ENCODE measurements around the gene MASP2. TPM values are rescaled to one million over a fixed set of nuclear protein-coding genes. Genes with fewer than 3 reads are reported as not detected.
"Not testable (repeated sequence)": the region's sequence is repeated elsewhere in the genome, so short reads cannot be mapped to it uniquely, and the experiment has no call there.

Gene MASP2
- total RNA-seq, 1 donor from 2014 or later = not detected

GRCh38 chr1:11065796-11066195 is 18.8 kb upstream of the MASP2 start:
- Mint-ChIP-seq H3K36me3 (ENCODE audit: low read depth) (peaks cover 63% of the 10 kb centered on the region), H3K9me3 (no peaks in the 10 kb centered on the region), H3K27ac (no peak overlapping the region), H3K27me3 (no peaks in the 10 kb centered on the region), H3K4me1 (peaks cover 5% of the 10 kb centered on the region), H3K4me3 (no peak overlapping the region)
- POLR2A ChIA-PET = no interaction called here
- intact Hi-C loops (cut with micrococcal nuclease) = no loop called here
- no peak for DNase-seq
- no peak for TF ChIP-seq CTCF (IDR thresholded peaks at IDR 0.05)
- ATAC-seq (ENCODE audit: low read depth) = no peak
- CTCF ChIA-PET = no interaction called here

GRCh38 chr1:11064942-11065341 is 17.9 kb upstream of the MASP2 start:
- no peak for ATAC-seq (ENCODE audit: low read depth)
- Mint-ChIP-seq H3K4me3 (no peak overlapping the region), H3K27ac (no peak overlapping the region), H3K27me3 (no peaks in the 10 kb centered on the region), H3K9me3 (no peaks in the 10 kb centered on the region), H3K36me3 (ENCODE audit: low read depth) (peaks cover 59% of the 10 kb centered on the region), H3K4me1 (peaks cover 9% of the 10 kb centered on the region)
- TF ChIP-seq CTCF (IDR thresholded peaks at IDR 0.05) = no peak
- ChIA-PET POLR2A (interaction anchor here (0.8 kb wide), 1 partner anchor 11 kb away, joined by 4 read pairs; no protein-coding TSS in a partner anchor), CTCF (no interaction called here)
- DNase-seq = no peak
- intact Hi-C loops (cut with micrococcal nuclease) = loop anchor here (5.0 kb wide), 1 partner anchor 197 kb away; the partner anchor contains the start of gene MTOR

GRCh38 chr1:11063937-11064537 is 17.0 kb upstream of the MASP2 start:
- peaks cover 11% of the 10 kb centered on the region for H3K4me1 Mint-ChIP-seq
- H3K9me3 Mint-ChIP-seq; H3K27ac Mint-ChIP-seq; H3K27me3 Mint-ChIP-seq; DNase-seq; POLR2A ChIA-PET; H3K4me3 Mint-ChIP-seq; ATAC-seq (ENCODE audit: low read depth); CTCF ChIA-PET: not testable (repeated sequence)
- H3K36me3 Mint-ChIP-seq (ENCODE audit: low read depth) = peaks cover 50% of the 10 kb centered on the region
- intact Hi-C loops (cut with micrococcal nuclease) = loop anchor here (5.0 kb wide), 1 partner anchor 198 kb away; the partner anchor contains the start of gene MTOR

- no peaks in the 10 kb centered on the region for H3K27me3 Mint-ChIP-seq
- peaks cover 18% of the 10 kb centered on the region for H3K4me1 Mint-ChIP-seq
- DNase-seq = peak; percentile 13
- no peaks in the 10 kb centered on the region for H3K9me3 Mint-ChIP-seq
- H3K36me3 Mint-ChIP-seq (ENCODE audit: low read depth) = peaks cover 42% of the 10 kb centered on the region
- ChIA-PET CTCF (interaction anchor here (1.1 kb wide), 1 partner anchor 26 kb away, joined by 3 read pairs; no protein-coding TSS in a partner anchor), POLR2A (interaction anchor here (3.7 kb wide), 1 partner anchor 36 kb away, joined by 25 read pairs; the partner anchor contains the start of gene EXOSC10)
- intact Hi-C loops (cut with micrococcal nuclease) = loop anchor here (5.0 kb wide), 1 partner anchor 199 kb away; the partner anchor contains the start of gene MTOR
- no peak for TF ChIP-seq CTCF (IDR thresholded peaks at IDR 0.05)
- no peak overlapping the region for H3K4me3 Mint-ChIP-seq
- no peak for ATAC-seq (ENCODE audit: low read depth)
- peak overlapping the region; percentile 3 for H3K27ac Mint-ChIP-seq
These were observed 15.9 kb upstream of the MASP2 start for GRCh38 chr1:11062965-11063401.

GRCh38 chr1:11061652-11062365 is 14.8 kb upstream of the MASP2 start:
- intact Hi-C loops (cut with micrococcal nuclease) = loop anchor here (5.0 kb wide), 1 partner anchor 200 kb away; the partner anchor contains the start of gene MTOR
- ChIA-PET POLR2A (interaction anchor here (0.5 to 3.7 kb wide), 7 partner anchors 8 to 800 kb away, joined by 3 to 25 read pairs (median 6); partner anchors contain the start of genes EXOSC10 and TARDBP), CTCF (interaction anchor here (1.1 to 2.4 kb wide), 2 partner anchors 24 kb away, joined by 3 to 13 read pairs; no protein-coding TSS in a partner anchor)
- Mint-ChIP-seq H3K4me3 (no peak overlapping the region), H3K36me3 (ENCODE audit: low read depth) (peaks cover 39% of the 10 kb centered on the region), H3K27me3 (no peaks in the 10 kb centered on the region), H3K27ac (no peak overlapping the region), H3K9me3 (no peaks in the 10 kb centered on the region), H3K4me1 (peaks cover 18% of the 10 kb centered on the region)
- DNase-seq (no peak), ATAC-seq (ENCODE audit: low read depth) (no peak)
- no peak for TF ChIP-seq CTCF (IDR thresholded peaks at IDR 0.05)

All from activated B cell treated with CpG ODN at 0.5 μM for 24 hours (primary cell).